Fibroblast of lung (primary cell): ENCODE results near the gene AKAP12.

Source experiments
- EZH2 ChIP-seq: IDR thresholded peaks from 2 replicates; pipeline ENCODE4 v1.5.1; 2012; ENCODE audit warnings: low read length, control low read depth, mild to moderate bottlenecking; ENCODE audit errors: missing control alignments
- TF ChIP-seq, protein P1 (sequence below), 2 donors: IDR thresholded peaks in 1 of 2; conservative IDR thresholded peaks in 1 of 2; 1 replicate in 1 of 2; 2 replicates in 1 of 2; pipeline ENCODE4 v1.5.1; 2011 to 2012; ENCODE audit warnings: low read length in 2 of 2, control low read depth in 1 of 2, inconsistent platforms in 1 of 2, low read depth in 1 of 2, mild to moderate bottlenecking in 1 of 2

DNA sequence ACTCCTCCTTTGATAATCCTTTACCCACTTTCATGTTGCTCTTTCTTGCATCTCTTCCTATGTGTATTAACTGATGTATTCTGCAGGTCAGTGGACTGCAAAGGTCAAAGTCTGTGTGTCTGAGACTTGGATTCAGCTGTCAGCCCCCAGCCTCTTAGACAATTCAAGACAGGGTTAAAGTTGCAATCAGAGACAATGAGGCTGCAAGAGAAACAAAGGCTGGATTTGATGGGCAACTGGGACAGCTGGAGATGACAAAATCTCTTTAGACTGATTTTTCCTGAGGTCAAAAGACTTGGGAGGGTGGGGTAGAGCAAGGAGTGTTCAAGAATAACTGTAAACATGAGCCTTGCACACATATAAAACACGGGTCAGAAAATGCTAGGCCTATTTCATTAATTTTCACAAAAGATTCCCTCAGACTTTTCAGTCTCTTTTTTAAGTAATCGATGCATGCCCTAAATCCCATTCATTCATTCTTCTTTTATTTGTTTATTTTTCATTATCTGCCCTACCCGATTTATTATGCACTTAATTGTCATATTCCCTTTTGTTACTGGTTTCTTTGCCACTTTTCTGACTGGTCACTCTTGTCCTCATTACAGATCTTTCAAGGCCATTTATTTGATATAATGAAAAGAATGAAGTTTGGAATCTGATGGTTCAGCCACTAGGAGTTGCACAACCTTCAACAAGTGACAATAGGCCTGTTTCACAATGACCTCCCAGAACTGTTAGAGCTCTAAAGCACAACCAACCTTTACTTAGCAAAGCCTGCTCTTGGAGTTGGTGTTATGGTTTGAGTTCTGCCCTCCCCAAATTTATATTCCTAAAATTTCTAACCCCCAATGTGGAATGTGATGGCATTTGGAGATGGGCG lies 33.8 kb upstream of the AKAP12 start:
- TF ChIP-seq, protein P1, sequence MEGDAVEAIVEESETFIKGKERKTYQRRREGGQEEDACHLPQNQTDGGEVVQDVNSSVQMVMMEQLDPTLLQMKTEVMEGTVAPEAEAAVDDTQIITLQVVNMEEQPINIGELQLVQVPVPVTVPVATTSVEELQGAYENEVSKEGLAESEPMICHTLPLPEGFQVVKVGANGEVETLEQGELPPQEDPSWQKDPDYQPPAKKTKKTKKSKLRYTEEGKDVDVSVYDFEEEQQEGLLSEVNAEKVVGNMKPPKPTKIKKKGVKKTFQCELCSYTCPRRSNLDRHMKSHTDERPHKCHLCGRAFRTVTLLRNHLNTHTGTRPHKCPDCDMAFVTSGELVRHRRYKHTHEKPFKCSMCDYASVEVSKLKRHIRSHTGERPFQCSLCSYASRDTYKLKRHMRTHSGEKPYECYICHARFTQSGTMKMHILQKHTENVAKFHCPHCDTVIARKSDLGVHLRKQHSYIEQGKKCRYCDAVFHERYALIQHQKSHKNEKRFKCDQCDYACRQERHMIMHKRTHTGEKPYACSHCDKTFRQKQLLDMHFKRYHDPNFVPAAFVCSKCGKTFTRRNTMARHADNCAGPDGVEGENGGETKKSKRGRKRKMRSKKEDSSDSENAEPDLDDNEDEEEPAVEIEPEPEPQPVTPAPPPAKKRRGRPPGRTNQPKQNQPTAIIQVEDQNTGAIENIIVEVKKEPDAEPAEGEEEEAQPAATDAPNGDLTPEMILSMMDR (conservative IDR thresholded peaks at IDR 0.05 in 1 of 2, IDR thresholded peaks at IDR 0.05 in 1 of 2; ENCODE audit: low read depth in 1 of 2, low read length in 2 of 2): no peak
- no peak for TF ChIP-seq EZH2
